ENCODE measurements around the gene ANKRD28. TPM values are rescaled to one million over a fixed set of nuclear protein-coding genes. Genes with fewer than 3 reads are reported as not detected.

The ANKRD28 gene
- total RNA-seq, 1 experiment from 2014 or later, result 82.6 TPM

- CTCF ChIA-PET, result no interaction called here
These were observed 146.4 kb downstream of the ANKRD28 start for GRCh38 chr3:15651396-15651795.

GRCh38 chr3:15649858-15650257, 147.9 kb downstream of the ANKRD28 start:
- Histone ChIP-seq H3K9me2 (ENCODE audit: insufficient read depth) (no peaks in the 10 kb centered on the region), H3F3A (ENCODE audit: insufficient read depth, low read depth) (peaks cover 39% of the 10 kb centered on the region), H3K4me1 (replicated peaks; ENCODE audit: insufficient read depth) (peaks cover 38% of the 10 kb centered on the region), H3K79me2 (ENCODE audit: low read depth) (no peaks in the 10 kb centered on the region), H3K27me3 (ENCODE audit: insufficient read depth, low read depth) (no peaks in the 10 kb centered on the region), H3K36me3 (ENCODE audit: low read depth) (no peaks in the 10 kb centered on the region), H2AFZ (no peak overlapping the region), H3K4me3 (no peak overlapping the region), H3K4me2 (no peak overlapping the region), H4K20me1 (ENCODE audit: insufficient read depth) (no peaks in the 10 kb centered on the region), H3K27ac (no peak overlapping the region), H3K9me3 (ENCODE audit: insufficient read depth, low read depth) (peaks cover 13% of the 10 kb centered on the region; the same call in 1 of the 2 replicates)
- ChIA-PET CTCF (no interaction called here), POLR2A (ENCODE audit: unreplicated experiment) (no interaction called here)
- intact Hi-C loops (cut with micrococcal nuclease; ENCODE audit: unreplicated experiment), result no loop called here
- DNase-seq, result no peak
- TF ChIP-seq CTCF (conservative IDR thresholded peaks at IDR 0.05) (no peak), EZH2 (IDR thresholded peaks at IDR 0.05; ENCODE audit: low read depth) (no peak)
- BruUV-seq (replicated peaks), result no TSS peak

More at GRCh38 chr3:15651396-15651795, 146.4 kb downstream of the ANKRD28 start:
- no peak overlapping the region for H3K4me2 ChIP-seq
- H3K36me3 ChIP-seq (ENCODE audit: low read depth), result no peaks in the 10 kb centered on the region
- intact Hi-C loops (cut with micrococcal nuclease; ENCODE audit: unreplicated experiment), result no loop called here
- DNase-seq, result no peak
- H3F3A ChIP-seq (ENCODE audit: insufficient read depth, low read depth), result peaks cover 26% of the 10 kb centered on the region
- POLR2A ChIA-PET (ENCODE audit: unreplicated experiment), result no interaction called here
- no peak overlapping the region for H3K4me3 ChIP-seq
- H3K27me3 ChIP-seq (ENCODE audit: insufficient read depth, low read depth), result no peaks in the 10 kb centered on the region
- H4K20me1 ChIP-seq (ENCODE audit: insufficient read depth), result no peaks in the 10 kb centered on the region
- peaks cover 23% of the 10 kb centered on the region for H3K4me1 ChIP-seq (replicated peaks; ENCODE audit: insufficient read depth)
- TF ChIP-seq EZH2 (IDR thresholded peaks at IDR 0.05; ENCODE audit: low read depth) (no peak), CTCF (conservative IDR thresholded peaks at IDR 0.05) (no peak)
- no peak overlapping the region for H3K27ac ChIP-seq
- H3K79me2 ChIP-seq (ENCODE audit: low read depth), result no peaks in the 10 kb centered on the region
- H2AFZ ChIP-seq, result no peak overlapping the region
- peaks cover 28% of the 10 kb centered on the region for H3K9me3 ChIP-seq (ENCODE audit: insufficient read depth, low read depth)
- no TSS peak for BruUV-seq (replicated peaks)
- H3K9me2 ChIP-seq (ENCODE audit: insufficient read depth), result no peaks in the 10 kb centered on the region

- no peak overlapping the region for H2AFZ ChIP-seq
- no TSS peak for BruUV-seq (replicated peaks)
- intact Hi-C loops (cut with micrococcal nuclease; ENCODE audit: unreplicated experiment), result no loop called here
These were observed 148.4 kb downstream of the ANKRD28 start for GRCh38 chr3:15649341-15649740.

More at GRCh38 chr3:15649341-15649740, 148.4 kb downstream of the ANKRD28 start:
- H4K20me1 ChIP-seq (ENCODE audit: insufficient read depth), result no peaks in the 10 kb centered on the region
- no peak for DNase-seq
- ChIA-PET POLR2A (ENCODE audit: unreplicated experiment) (no interaction called here), CTCF (no interaction called here)
- peaks cover 40% of the 10 kb centered on the region for H3F3A ChIP-seq (ENCODE audit: insufficient read depth, low read depth)
- peaks cover 40% of the 10 kb centered on the region for H3K4me1 ChIP-seq (replicated peaks; ENCODE audit: insufficient read depth)
- H3K9me3 ChIP-seq (ENCODE audit: insufficient read depth, low read depth), result peaks cover 12% of the 10 kb centered on the region; the same call in 1 of the 2 replicates
- no peak for TF ChIP-seq CTCF (conservative IDR thresholded peaks at IDR 0.05)
- no peak for TF ChIP-seq EZH2 (IDR thresholded peaks at IDR 0.05; ENCODE audit: low read depth)
- no peak overlapping the region for H3K27ac ChIP-seq
- no peaks in the 10 kb centered on the region for H3K79me2 ChIP-seq (ENCODE audit: low read depth)
- H3K27me3 ChIP-seq (ENCODE audit: insufficient read depth, low read depth), result no peaks in the 10 kb centered on the region
- H3K9me2 ChIP-seq (ENCODE audit: insufficient read depth), result no peaks in the 10 kb centered on the region
- no peak overlapping the region for H3K4me3 ChIP-seq
- H3K4me2 ChIP-seq, result no peak overlapping the region
- H3K36me3 ChIP-seq (ENCODE audit: low read depth), result no peaks in the 10 kb centered on the region
